HepG2 (cell line): Measurements from ENCODE around the gene CNPPD1. TPM values are rescaled to one million over a fixed set of nuclear protein-coding genes. Genes with fewer than 3 reads are reported as not detected.

Source experiments
- JARID2 ChIP-seq: sonication (generic); formaldehyde crosslinking; IDR thresholded peaks from 2 replicates; pipeline ENCODE4 v1.8.1; 2023; ENCODE audit warnings: missing genetic modification reagents, inconsistent platforms; ENCODE audit not compliant: insufficient replicate concordance
- KMT2A ChIP-seq: sonication (generic); formaldehyde crosslinking; IDR thresholded peaks from 2 replicates; pipeline ENCODE4 v1.4.0; 2020; ENCODE audit warnings: missing genetic modification reagents
- MXD4 ChIP-seq: IDR thresholded peaks from 2 replicates; pipeline ENCODE4 v1.6.1; 2016; ENCODE audit warnings: mild to moderate bottlenecking, missing biosample characterization, missing genetic modification reagents
- NCOA2 ChIP-seq: sonication (generic); formaldehyde crosslinking; IDR thresholded peaks from 2 replicates; pipeline ENCODE4 v1.8.0; 2022; ENCODE audit warnings: inconsistent platforms
- NR2F6 ChIP-seq, 2 experiments: IDR thresholded peaks; 2 replicates each; pipeline ENCODE4 v1.6.1; 2016; ENCODE audit warnings: antibody characterized with exemption in 1 of 2, mild to moderate bottlenecking in 1 of 2
- REXO4 ChIP-seq: sonication (generic); formaldehyde crosslinking; IDR thresholded peaks from 2 replicates; pipeline ENCODE4 v1.8.0; 2022; ENCODE audit warnings: missing genetic modification reagents, mild to moderate bottlenecking, borderline replicate concordance
- SKI ChIP-seq: fragments of 450-650 bp; IDR thresholded peaks from one replicate; pipeline ENCODE4 v1.6.1; 2018; ENCODE audit warnings: mild to moderate bottlenecking; ENCODE audit not compliant: partially characterized antibody
- SOX13 ChIP-seq, 3 experiments: fragments of 450-650 bp in 1 of 3; sonication (generic) in 1 of 3; formaldehyde crosslinking in 1 of 3; IDR thresholded peaks in 2 of 3; conservative IDR thresholded peaks in 1 of 3; 2 replicates each; pipeline versions ENCODE4 v1.5.0 to v1.6.1; 2016 to 2020; ENCODE audit warnings: antibody characterized with exemption in 1 of 3, mild to moderate bottlenecking in 1 of 3, missing compliant biosample characterization in 1 of 3, missing genetic modification reagents in 1 of 3, moderate library complexity in 1 of 3
- TCF7L2 ChIP-seq: IDR thresholded peaks from 2 replicates; pipeline ENCODE4 v1.6.1; 2011; ENCODE audit warnings: mild to moderate bottlenecking, low read depth, low read length, moderate library complexity
- ZBTB26 ChIP-seq: IDR thresholded peaks from 2 replicates; pipeline ENCODE4 v1.6.1; 2016; ENCODE audit warnings: missing compliant biosample characterization, missing genetic modification reagents, borderline replicate concordance
- ZC3H13 ChIP-seq: sonication (generic); formaldehyde crosslinking; IDR thresholded peaks from 2 replicates; pipeline ENCODE4 v1.8.1; 2023; ENCODE audit warnings: mild to moderate bottlenecking, missing genetic modification reagents, moderate library complexity
- ZKSCAN5 ChIP-seq: sonication (generic); formaldehyde crosslinking; IDR thresholded peaks from 2 replicates; pipeline ENCODE4 v1.5.1; 2020; ENCODE audit warnings: mild to moderate bottlenecking, missing genetic modification reagents
- ZNF101 ChIP-seq: sonication (generic); formaldehyde crosslinking; IDR thresholded peaks from 2 replicates; pipeline ENCODE4 v1.4.0; 2020; ENCODE audit warnings: mild to moderate bottlenecking, low read depth, missing genetic modification reagents, borderline replicate concordance
- ZNF207 ChIP-seq: fragments of 450-650 bp; IDR thresholded peaks from 2 replicates; pipeline ENCODE4 v1.6.1; 2016; ENCODE audit warnings: antibody characterized with exemption, borderline replicate concordance
- ZNF367 ChIP-seq: sonication (generic); formaldehyde crosslinking; IDR thresholded peaks from 2 replicates; pipeline ENCODE4 v1.4.0; 2020; ENCODE audit warnings: missing genetic modification reagents, borderline replicate concordance
- ZNF546 ChIP-seq: sonication (generic); formaldehyde crosslinking; conservative IDR thresholded peaks from 2 replicates; pipeline ENCODE4 v1.8.1; 2023; ENCODE audit warnings: mild to moderate bottlenecking, missing genetic modification reagents
- ZNF558 ChIP-seq: sonication (generic); formaldehyde crosslinking; IDR thresholded peaks from 2 replicates; pipeline ENCODE4 v1.9.0; 2022; ENCODE audit warnings: mild to moderate bottlenecking, missing genetic modification reagents, borderline replicate concordance
- ZNF672 ChIP-seq: sonication (generic); formaldehyde crosslinking; IDR thresholded peaks from 2 replicates; pipeline ENCODE4 v1.8.1; 2022; ENCODE audit warnings: missing genetic modification reagents
- polyA plus RNA-seq, 8 experiments: library from polyadenylated mRNA; depleted of rRNA in 3 of 8; stranded (reverse) in 7 of 8; unstranded in 1 of 8; fragments of >200 nt; fragmentation: Illumina TruSeq in 4 of 8; extraction: Trizol in 4 of 8; gene quantifications; 2 replicates each; pipeline versions ENCODE4 v1.2.1 to v1.2.3, GENCODE V29; 2011 to 2016; ENCODE audit warnings: low read depth in 4 of 8, missing spikeins in 1 of 8, mixed read lengths in 1 of 8; ENCODE audit not compliant: insufficient read depth in 1 of 8
- total RNA-seq, 5 experiments: library from RNA; depleted of rRNA; stranded (reverse); fragments of >200 nt; fragmentation: Illumina TruSeq; extraction: Trizol; gene quantifications; 2 replicates each; pipeline ENCODE4 v1.2.3, GENCODE V29; 2016; ENCODE audit warnings: low read depth in 1 of 5
- TF ChIP-seq, protein P1 (sequence below): sonication (generic); formaldehyde crosslinking; IDR thresholded peaks from 2 replicates; pipeline ENCODE4 v1.4.0; 2020; ENCODE audit warnings: mild to moderate bottlenecking, missing genetic modification reagents
- TF ChIP-seq, protein P2 (sequence below): sonication (generic); formaldehyde crosslinking; IDR thresholded peaks from 2 replicates; pipeline ENCODE4 v1.4.0; 2020; ENCODE audit warnings: missing genetic modification reagents, mild to moderate bottlenecking, borderline replicate concordance
- TF ChIP-seq, protein P3 (sequence below): sonication (generic); formaldehyde crosslinking; IDR thresholded peaks from 2 replicates; pipeline ENCODE4 v1.4.0; 2020; ENCODE audit warnings: low read depth, mild to moderate bottlenecking, missing genetic modification reagents
- TF ChIP-seq, protein P4 (sequence below): fragments of 450-650 bp; IDR thresholded peaks from 2 replicates; pipeline ENCODE4 v1.6.1; 2016

The CNPPD1 gene
- total and polyA plus RNA-seq, 2 of the 13 experiments (the other 11 are each of a cell fraction or from before 2014, with no cell fraction given): 35.5 to 49.4 TPM

DNA sequence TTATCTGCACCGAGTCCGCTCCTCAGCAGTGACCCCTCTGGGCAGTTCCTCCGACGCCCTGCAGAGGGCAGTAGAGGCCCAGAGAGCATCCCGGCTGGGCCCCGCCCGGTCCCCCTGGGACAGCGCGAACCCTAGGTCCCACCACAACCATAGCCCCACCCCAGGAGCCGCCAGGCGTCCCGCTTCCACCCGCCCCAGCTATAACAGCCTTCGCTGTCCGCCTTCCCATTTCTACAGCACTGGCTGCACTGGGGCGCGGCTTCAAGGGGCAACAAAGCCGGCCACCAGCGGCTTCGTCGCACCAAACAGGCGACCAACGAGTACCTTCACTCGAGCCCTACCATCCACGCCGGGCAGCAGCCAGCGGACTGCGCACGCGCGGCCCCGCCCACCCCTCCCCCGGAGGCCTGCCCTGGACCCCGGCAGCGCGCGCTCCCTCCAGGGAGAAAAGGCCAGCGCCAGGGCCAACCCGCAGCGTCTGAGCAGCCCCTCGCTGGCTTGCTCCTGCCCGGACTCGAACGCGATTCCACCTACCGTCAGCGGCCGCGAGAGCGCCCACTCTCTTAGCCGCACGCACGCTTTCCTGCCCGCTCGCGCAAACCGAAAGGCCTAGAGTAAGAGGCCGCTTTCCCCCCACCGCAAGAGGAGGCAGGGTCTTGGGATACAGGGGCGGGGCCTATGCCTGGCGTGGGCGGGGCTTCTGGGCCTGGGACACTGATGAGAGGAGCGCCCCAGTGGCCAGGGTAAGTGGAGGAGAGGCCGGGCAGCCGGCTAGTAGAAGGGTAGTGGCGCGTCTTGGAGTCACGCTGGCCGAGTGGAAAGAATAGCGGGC lies 16.3 kb downstream of the CNPPD1 start, which contains the start of gene NHEJ1 (continued):
- TF ChIP-seq ZBTB26 (CRISPR knock-in tag) (peak; percentile 70), ZNF367 (CRISPR knock-in tag) (peak; percentile 37; the same call in 1 of the 2 replicates), ZNF546 (CRISPR knock-in tag) (no peak), MXD4 (peak; percentile 77), REXO4 (no peak), SKI (no peak), KMT2A (CRISPR knock-in tag) (peak; percentile 74; the same call in 1 of the 2 replicates), ZC3H13 (no peak; the same call in 1 of the 2 replicates), ZNF672 (CRISPR knock-in tag) (no peak), SOX13 (IDR thresholded peaks at IDR 0.05) (peak; percentile 8; the same call in 1 of the 2 replicates), SOX13 (CRISPR knock-in tag; conservative IDR thresholded peaks at IDR 0.05 in 1 of 2, IDR thresholded peaks at IDR 0.05 in 1 of 2) (no peak; a peak in 2 of 4 replicates), ZNF101 (CRISPR knock-in tag) (no peak), TCF7L2 (no peak), NR2F6 (IDR thresholded peaks at IDR 0.05) (no peak), NR2F6 (CRISPR knock-in tag; IDR thresholded peaks at IDR 0.05) (peak; percentile 50; the same call in 1 of the 2 replicates), ZNF558 (peak; percentile 72; the same call in 1 of the 2 replicates), ZKSCAN5 (CRISPR knock-in tag) (0 out of 2 replicates have a peak, but pooled peaks have one; percentile 73), JARID2 (peak; percentile 87), ZNF207 (no peak), NCOA2 (CRISPR knock-in tag) (peak; percentile 50)
- TF ChIP-seq, protein P1, sequence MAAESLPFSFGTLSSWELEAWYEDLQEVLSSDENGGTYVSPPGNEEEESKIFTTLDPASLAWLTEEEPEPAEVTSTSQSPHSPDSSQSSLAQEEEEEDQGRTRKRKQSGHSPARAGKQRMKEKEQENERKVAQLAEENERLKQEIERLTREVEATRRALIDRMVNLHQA (CRISPR knock-in tag): no peak
- TF ChIP-seq, protein P2, sequence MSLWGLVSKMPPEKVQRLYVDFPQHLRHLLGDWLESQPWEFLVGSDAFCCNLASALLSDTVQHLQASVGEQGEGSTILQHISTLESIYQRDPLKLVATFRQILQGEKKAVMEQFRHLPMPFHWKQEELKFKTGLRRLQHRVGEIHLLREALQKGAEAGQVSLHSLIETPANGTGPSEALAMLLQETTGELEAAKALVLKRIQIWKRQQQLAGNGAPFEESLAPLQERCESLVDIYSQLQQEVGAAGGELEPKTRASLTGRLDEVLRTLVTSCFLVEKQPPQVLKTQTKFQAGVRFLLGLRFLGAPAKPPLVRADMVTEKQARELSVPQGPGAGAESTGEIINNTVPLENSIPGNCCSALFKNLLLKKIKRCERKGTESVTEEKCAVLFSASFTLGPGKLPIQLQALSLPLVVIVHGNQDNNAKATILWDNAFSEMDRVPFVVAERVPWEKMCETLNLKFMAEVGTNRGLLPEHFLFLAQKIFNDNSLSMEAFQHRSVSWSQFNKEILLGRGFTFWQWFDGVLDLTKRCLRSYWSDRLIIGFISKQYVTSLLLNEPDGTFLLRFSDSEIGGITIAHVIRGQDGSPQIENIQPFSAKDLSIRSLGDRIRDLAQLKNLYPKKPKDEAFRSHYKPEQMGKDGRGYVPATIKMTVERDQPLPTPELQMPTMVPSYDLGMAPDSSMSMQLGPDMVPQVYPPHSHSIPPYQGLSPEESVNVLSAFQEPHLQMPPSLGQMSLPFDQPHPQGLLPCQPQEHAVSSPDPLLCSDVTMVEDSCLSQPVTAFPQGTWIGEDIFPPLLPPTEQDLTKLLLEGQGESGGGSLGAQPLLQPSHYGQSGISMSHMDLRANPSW (CRISPR knock-in tag): no peak; the same call in 1 of the 2 replicates
- TF ChIP-seq, protein P3, sequence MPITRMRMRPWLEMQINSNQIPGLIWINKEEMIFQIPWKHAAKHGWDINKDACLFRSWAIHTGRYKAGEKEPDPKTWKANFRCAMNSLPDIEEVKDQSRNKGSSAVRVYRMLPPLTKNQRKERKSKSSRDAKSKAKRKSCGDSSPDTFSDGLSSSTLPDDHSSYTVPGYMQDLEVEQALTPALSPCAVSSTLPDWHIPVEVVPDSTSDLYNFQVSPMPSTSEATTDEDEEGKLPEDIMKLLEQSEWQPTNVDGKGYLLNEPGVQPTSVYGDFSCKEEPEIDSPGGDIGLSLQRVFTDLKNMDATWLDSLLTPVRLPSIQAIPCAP (CRISPR knock-in tag): no peak
- TF ChIP-seq, protein P4, sequence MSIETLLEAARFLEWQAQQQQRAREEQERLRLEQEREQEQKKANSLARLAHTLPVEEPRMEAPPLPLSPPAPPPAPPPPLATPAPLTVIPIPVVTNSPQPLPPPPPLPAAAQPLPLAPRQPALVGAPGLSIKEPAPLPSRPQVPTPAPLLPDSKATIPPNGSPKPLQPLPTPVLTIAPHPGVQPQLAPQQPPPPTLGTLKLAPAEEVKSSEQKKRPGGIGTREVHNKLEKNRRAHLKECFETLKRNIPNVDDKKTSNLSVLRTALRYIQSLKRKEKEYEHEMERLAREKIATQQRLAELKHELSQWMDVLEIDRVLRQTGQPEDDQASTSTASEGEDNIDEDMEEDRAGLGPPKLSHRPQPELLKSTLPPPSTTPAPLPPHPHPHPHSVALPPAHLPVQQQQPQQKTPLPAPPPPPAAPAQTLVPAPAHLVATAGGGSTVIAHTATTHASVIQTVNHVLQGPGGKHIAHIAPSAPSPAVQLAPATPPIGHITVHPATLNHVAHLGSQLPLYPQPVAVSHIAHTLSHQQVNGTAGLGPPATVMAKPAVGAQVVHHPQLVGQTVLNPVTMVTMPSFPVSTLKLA: peak; percentile 5; the same call in 1 of the 2 replicates
